GM18519 (cell line): ENCODE measurements around the gene FAM237B.
A peak's percentile ranks its signal among the peaks of the same experiment; 100 is the strongest.

Source experiments
- ATAC-seq: cut with Tn5 transposase; IDR thresholded peaks from one replicate; pipeline ENCODE4 v1.9.1; 2021; ENCODE audit warnings: mild to moderate bottlenecking, moderate library complexity; ENCODE audit not compliant: unreplicated experiment, low FRiP score

The FAM237B gene

GRCh38 chr7:90298145-90299038 is 22.7 kb downstream of the FAM237B start:
- peak; percentile 76 for ATAC-seq

- no peak for ATAC-seq
These were observed 30.6 kb downstream of the FAM237B start for GRCh38 chr7:90290244-90291113.

- ATAC-seq = no peak
These were observed 33.0 kb downstream of the FAM237B start for GRCh38 chr7:90288154-90288553.

GRCh38 chr7:90276033-90276728 is 44.9 kb downstream of the FAM237B start:
- ATAC-seq = no peak

- ATAC-seq = no peak
These were observed 46.9 kb downstream of the FAM237B start for GRCh38 chr7:90274161-90274560.

GRCh38 chr7:90272242-90272641 is 48.9 kb downstream of the FAM237B start:
- ATAC-seq = no peak

- ATAC-seq = no peak
These were observed 49.4 kb downstream of the FAM237B start for GRCh38 chr7:90271753-90272152.

- no peak for ATAC-seq
These were observed 50.5 kb downstream of the FAM237B start for GRCh38 chr7:90270431-90271178.

- no peak for ATAC-seq
These were observed 51.9 kb downstream of the FAM237B start for GRCh38 chr7:90269163-90269562.

- ATAC-seq = no peak
These were observed 53.7 kb downstream of the FAM237B start for GRCh38 chr7:90267263-90267858.

GRCh38 chr7:90266808-90267207 is 54.3 kb downstream of the FAM237B start:
- no peak for ATAC-seq
